K562 (cell line): ENCODE results near the gene PCSK7. TPM values are rescaled to one million over a fixed set of nuclear protein-coding genes. Genes with fewer than 3 reads are reported as not detected.

Experiments
- ATF7 ChIP-seq: fragments of 450-650 bp; IDR thresholded peaks from 2 replicates; pipeline ENCODE4 v1.7.1; 2014; ENCODE audit warnings: mild to moderate bottlenecking, moderate library complexity
- EP300 ChIP-seq: IDR thresholded peaks from 2 replicates; pipeline ENCODE4 v1.6.1; 2012; ENCODE audit warnings: low read length, improper control_type of control experiment
- ERF ChIP-seq: fragments of 450-650 bp; formaldehyde crosslinking; IDR thresholded peaks from 2 replicates; pipeline ENCODE4 v1.4.0; 2020; ENCODE audit warnings: mild to moderate bottlenecking, mixed read lengths
- ETS1 ChIP-seq: conservative IDR thresholded peaks from 2 replicates; pipeline ENCODE4 v1.6.1; 2011; ENCODE audit warnings: low read depth, mild to moderate bottlenecking, low read length; ENCODE audit not compliant: control insufficient read depth
- GMEB1 ChIP-seq: fragments of 250-450 bp; sonication (Bioruptor Pico); IDR thresholded peaks from 2 replicates; pipeline ENCODE4 v1.4.0; 2020; ENCODE audit warnings: mild to moderate bottlenecking
- KDM5B ChIP-seq: fragments of 200-600 bp; sonication (generic); IDR thresholded peaks from 2 replicates; pipeline ENCODE4 v1.6.1; 2012; ENCODE audit warnings: low read depth, mild to moderate bottlenecking, moderate library complexity, low read length, control low read depth, inconsistent platforms; ENCODE audit not compliant: insufficient replicate concordance
- MCM2 ChIP-seq: fragments of 450-650 bp; IDR thresholded peaks from 2 replicates; pipeline ENCODE4 v1.6.1; 2017; ENCODE audit warnings: low read depth, mild to moderate bottlenecking
- NFRKB ChIP-seq: fragments of 450-650 bp; IDR thresholded peaks from 2 replicates; pipeline ENCODE4 v1.6.1; 2016; ENCODE audit warnings: low read depth
- POLR2G ChIP-seq: fragments of 200-400 bp; formaldehyde crosslinking; IDR thresholded peaks from 2 replicates; pipeline ENCODE4 v1.6.1; 2017; ENCODE audit warnings: low read depth, mild to moderate bottlenecking, antibody characterized with exemption, low read length, moderate library complexity
- PRDM10 ChIP-seq: fragments of 450-650 bp; IDR thresholded peaks from 2 replicates; pipeline ENCODE4 v1.6.1; 2018; ENCODE audit not compliant: partially characterized antibody
- RBM25 ChIP-seq: fragments of 200-400 bp; formaldehyde crosslinking; IDR thresholded peaks from 2 replicates; pipeline ENCODE4 v1.6.1; 2018; ENCODE audit warnings: low read length, low read depth, moderate library complexity; ENCODE audit not compliant: severe bottlenecking
- RCOR1 ChIP-seq, 2 experiments: IDR thresholded peaks; 2 replicates each; pipeline ENCODE4 v1.6.1; 2012; ENCODE audit warnings: low read depth in 2 of 2, low read length in 2 of 2, borderline replicate concordance in 1 of 2, improper control_type of control experiment in 1 of 2
- SNAPC5 ChIP-seq: fragments of 250-450 bp; sonication (Bioruptor Pico); IDR thresholded peaks from 2 replicates; pipeline ENCODE4 v1.8.0; 2021; ENCODE audit warnings: moderate library complexity, mild to moderate bottlenecking, inconsistent platforms
- SP2 ChIP-seq: IDR thresholded peaks from 2 replicates; pipeline ENCODE4 v1.6.1; 2011; ENCODE audit warnings: mild to moderate bottlenecking, low read depth, low read length, moderate library complexity; ENCODE audit not compliant: poor library complexity, severe bottlenecking; ENCODE audit errors: extremely low read depth
- SUPT5H ChIP-seq: fragments of 450-650 bp; IDR thresholded peaks from 2 replicates; pipeline ENCODE4 v1.6.1; 2016
- TAF1 ChIP-seq: IDR thresholded peaks from 2 replicates; pipeline ENCODE4 v1.6.1; 2011; ENCODE audit warnings: mild to moderate bottlenecking, low read length, moderate library complexity; ENCODE audit not compliant: insufficient read depth, control insufficient read depth, severe bottlenecking; ENCODE audit errors: extremely low read depth
- TBP ChIP-seq: optimal IDR thresholded peaks from 2 replicates; pipeline ENCODE3; 2011; ENCODE audit warnings: low read depth, low read length, improper control_type of control experiment
- ZNF121 ChIP-seq: sonication (generic); formaldehyde crosslinking; conservative IDR thresholded peaks from 2 replicates; pipeline ENCODE4 v1.8.0; 2022; ENCODE audit warnings: missing genetic modification reagents
- ZNF212 ChIP-seq: fragments of 450-650 bp; formaldehyde crosslinking; IDR thresholded peaks from 2 replicates; pipeline ENCODE4 v1.4.0; 2020; ENCODE audit warnings: mild to moderate bottlenecking
- ZNF316 ChIP-seq: fragments of 450-650 bp; IDR thresholded peaks from 2 replicates; pipeline ENCODE4 v1.6.1; 2016
- ZNF583 ChIP-seq: fragments of 250-450 bp; sonication (Bioruptor Pico); IDR thresholded peaks from 2 replicates; pipeline ENCODE4 v1.4.0; 2020
- polyA plus RNA-seq, 8 experiments: library from polyadenylated mRNA; depleted of rRNA in 4 of 8; stranded (reverse) in 5 of 8; unstranded in 3 of 8; fragments of >200 nt; fragmentation: Nextera tagmentation in 2 of 8; fragmentation: Illumina TruSeq in 1 of 8; extraction: Ambion mirVana in 2 of 8; extraction: Trizol in 1 of 8; gene quantifications; 2 replicates each; pipeline versions ENCODE4 v1.2.1 to v1.2.3, GENCODE V29; 2011 to 2014; ENCODE audit warnings: inconsistent platforms in 1 of 8, missing spikeins in 1 of 8
- total RNA-seq, 7 experiments: library from RNA; depleted of rRNA in 6 of 7; stranded (reverse); fragments of >200 nt in 6 of 7; fragmentation: Illumina TruSeq in 2 of 7; extraction: Trizol in 2 of 7; gene quantifications; 2 replicates each; pipeline versions ENCODE4 v1.2.1 to v1.2.3, GENCODE V29; 2011 to 2021; ENCODE audit warnings: low replicate concordance in 1 of 7

Gene PCSK7
- total and polyA plus RNA-seq, 9 of the 15 experiments (the other 6 are each of a cell fraction or from before 2014, with no cell fraction given): 3.1 to 29.2 (median 15.6) TPM

- TF ChIP-seq ZNF212 (CRISPR knock-in tag) (no peak), ATF7 (peak; percentile 81; the same call in 1 of the 2 replicates), ZNF583 (CRISPR knock-in tag) (no peak), ETS1 (peak; percentile 80), SNAPC5 (CRISPR knock-in tag) (no peak), ZNF121 (CRISPR knock-in tag) (no peak), RBM25 (peak; percentile 66), ZNF316 (no peak), EP300 (peak; percentile 29; the same call in 1 of the 2 replicates), PRDM10 (peak; percentile 94), POLR2G (peak; percentile 88), KDM5B (peak; percentile 84), TAF1 (peak; percentile 81), TBP (peak; percentile 59), NFRKB (peak; percentile 57; the same call in 1 of the 2 replicates), GMEB1 (peak; percentile 75), MCM2 (no peak), ERF (CRISPR knock-in tag) (0 out of 2 replicates have a peak, but pooled peaks have one; percentile 24), SUPT5H (peak; percentile 81), RCOR1 (IDR thresholded peaks at IDR 0.05; ENCODE audit: borderline replicate concordance in 1 of 2, low read depth in 2 of 2, low read length in 2 of 2) (peak in 1 of 2 experiments; percentile 48; a peak in 2 of 4 replicates), SP2 (peak; percentile 42)
Observed at GRCh38 chr11:117232092-117232878, 412 bp upstream of the PCSK7 start, which contains the start of gene RNF214 (continued).
